Right lobe of liver (tissue), 6 donors: ENCODE data around the gene MOGAT2. TPM values are rescaled to one million over a fixed set of nuclear protein-coding genes. Genes with fewer than 3 reads are reported as not detected.
"Not testable (repeated sequence)": the region's sequence is repeated elsewhere in the genome, so short reads cannot be mapped to it uniquely, and the experiment has no call there.

Source experiments
- ATAC-seq, 4 donors: fragments of 200-7000 bp; cut with Tn5 transposase; one replicate each; pipeline ENCODE4 v1.9.1; 2020; ENCODE audit warnings: mild to moderate bottlenecking in 4 of 4, moderate library complexity in 4 of 4
- DNase-seq, 3 donors: peaks; one replicate each; pipeline ENCODE4 v3.0.0-alpha.2; 2020
- H3K27ac ChIP-seq, 3 donors: fragments of 200-600 bp; one replicate each; pipeline ENCODE4 v1.8.0; 2022
- H3K27me3 ChIP-seq, 2 donors: fragments of 200-600 bp; one replicate each; pipeline ENCODE4 v1.8.0; 2022
- H3K36me3 ChIP-seq, 4 donors: fragments of 200-600 bp; sonication (generic) in 1 of 4; one replicate each; pipeline versions ENCODE4 v1.5.1 to v1.8.0; 2017 to 2022; ENCODE audit warnings: control low read depth in 1 of 4
- H3K4me1 ChIP-seq, 4 donors: fragments of 200-600 bp; sonication (generic) in 1 of 4; one replicate each; pipeline versions ENCODE4 v1.5.1 to v1.8.0; 2017 to 2022; ENCODE audit warnings: control low read depth in 1 of 4
- H3K4me3 ChIP-seq, 3 donors: fragments of 200-600 bp; one replicate each; pipeline ENCODE4 v1.8.0; 2022
- H3K9me3 ChIP-seq, 4 donors: fragments of 200-600 bp; sonication (generic) in 1 of 4; one replicate each; pipeline versions ENCODE4 v1.5.1 to v1.8.0; 2017 to 2022; ENCODE audit warnings: control low read depth in 1 of 4
- POLR2A ChIP-seq: fragments of 450-650 bp; IDR thresholded peaks from one replicate; pipeline ENCODE4 v1.6.1; 2017; ENCODE audit warnings: antibody characterized with exemption, mild to moderate bottlenecking
- WGBS: methylation state at CpG from one replicate; pipeline ENCODE4 v1.1.6; 2018; ENCODE audit warnings: low coverage, low lambda C conversion rate; ENCODE audit not compliant: insufficient coverage; ENCODE audit errors: missing lambda C conversion rate; 5-methylcytosine and 5-hydroxymethylcytosine counted together
- intact Hi-C, 2 donors: fragments of 100-400 bp; cut with DNase I; formaldehyde crosslinking; loops; one replicate each; pipeline versions ENCODE4 v1.11.2 to v1.14.1; 2022
- total RNA-seq, 6 experiments: library from RNA; depleted of rRNA in 2 of 6; stranded (reverse); fragments of >200 nt in 2 of 6; fragmentation: NEBNext Ultra II Directional in 3 of 6; extraction: Animal tissue kit (Norgen Biotek cat#: 25700) in 3 of 6; gene quantifications; one replicate each; pipeline versions ENCODE4 v1.1.0 to v1.2.4, GENCODE V29; 2016 to 2023
- TF ChIP-seq, protein P1 (sequence below), 4 donors: fragments of 200-600 bp in 3 of 4; fragments of 450-650 bp in 1 of 4; IDR thresholded peaks; one replicate each; pipeline versions ENCODE4 v1.5.1 to v1.8.0; 2016 to 2022; ENCODE audit warnings: antibody characterized with exemption in 4 of 4, mild to moderate bottlenecking in 2 of 4
- donor health status: DM: no; HTN: yes; CAD: no.
- donor health status: DM: no; HTN: no; CAD: no.
- donor health status: DM: no; HTN: no; CAD: no.
- donor health status: DM: no; HTN: yes; CAD: no.
- donor health status: DM: no; HTN: yes; CAD: no.

Gene MOGAT2
- total RNA-seq, 6 experiments from 2014 or later: 24.3 to 164 (median 100) TPM

- Histone ChIP-seq H3K4me3 (no peak overlapping the region), H3K9me3 (no peaks in the 10 kb centered on the region), H3K27ac (no peak overlapping the region), H3K4me1 (peaks cover 0 to 36% (median 14%) of the 10 kb centered on the region in 4 donors), H3K27me3 (no peaks in the 10 kb centered on the region), H3K36me3 (no peaks in the 10 kb centered on the region)
- 80% methylated on average over 1 of the region's 5 CpGs for WGBS
- intact Hi-C loops: no loop called here
- TF ChIP-seq, protein P1, sequence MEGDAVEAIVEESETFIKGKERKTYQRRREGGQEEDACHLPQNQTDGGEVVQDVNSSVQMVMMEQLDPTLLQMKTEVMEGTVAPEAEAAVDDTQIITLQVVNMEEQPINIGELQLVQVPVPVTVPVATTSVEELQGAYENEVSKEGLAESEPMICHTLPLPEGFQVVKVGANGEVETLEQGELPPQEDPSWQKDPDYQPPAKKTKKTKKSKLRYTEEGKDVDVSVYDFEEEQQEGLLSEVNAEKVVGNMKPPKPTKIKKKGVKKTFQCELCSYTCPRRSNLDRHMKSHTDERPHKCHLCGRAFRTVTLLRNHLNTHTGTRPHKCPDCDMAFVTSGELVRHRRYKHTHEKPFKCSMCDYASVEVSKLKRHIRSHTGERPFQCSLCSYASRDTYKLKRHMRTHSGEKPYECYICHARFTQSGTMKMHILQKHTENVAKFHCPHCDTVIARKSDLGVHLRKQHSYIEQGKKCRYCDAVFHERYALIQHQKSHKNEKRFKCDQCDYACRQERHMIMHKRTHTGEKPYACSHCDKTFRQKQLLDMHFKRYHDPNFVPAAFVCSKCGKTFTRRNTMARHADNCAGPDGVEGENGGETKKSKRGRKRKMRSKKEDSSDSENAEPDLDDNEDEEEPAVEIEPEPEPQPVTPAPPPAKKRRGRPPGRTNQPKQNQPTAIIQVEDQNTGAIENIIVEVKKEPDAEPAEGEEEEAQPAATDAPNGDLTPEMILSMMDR (IDR thresholded peaks at IDR 0.05): no peak
- no peak for TF ChIP-seq POLR2A
- DNase-seq (no peak), ATAC-seq (no peak)
Measured at GRCh38 chr11:75745807-75746206, 28.2 kb downstream of the MOGAT2 start.

DNA sequence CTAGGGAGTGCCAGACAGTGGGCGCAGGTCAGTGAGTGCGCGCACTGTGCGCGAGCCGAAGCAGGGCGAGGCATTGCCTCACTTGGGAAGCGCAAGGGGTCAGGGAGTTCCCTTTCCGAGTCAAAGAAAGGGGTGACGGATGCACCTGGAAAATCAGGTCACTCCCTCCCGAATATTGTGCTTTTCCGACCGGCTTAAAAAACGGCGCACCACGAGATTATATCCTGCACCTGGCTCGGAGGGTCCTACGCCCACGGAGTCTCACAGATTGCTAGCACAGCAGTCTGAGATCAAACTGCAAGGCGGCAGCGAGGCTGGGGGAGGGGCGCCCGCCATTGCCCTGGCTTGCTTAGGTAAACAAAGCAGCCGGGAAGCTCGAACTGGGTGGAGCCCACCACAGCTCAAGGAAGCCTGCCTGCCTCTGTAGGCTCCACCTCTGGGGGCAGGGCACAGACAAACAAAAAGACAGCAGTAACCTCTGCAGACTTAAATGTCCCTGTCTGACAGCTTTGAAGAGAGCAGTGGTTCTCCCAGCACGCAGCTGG is 31.2 kb downstream of the MOGAT2 start:
- H3K9me3 ChIP-seq, H3K4me3 ChIP-seq, H3K27me3 ChIP-seq, intact Hi-C loops, ATAC-seq, DNase-seq, H3K27ac ChIP-seq, H3K36me3 ChIP-seq: not testable (repeated sequence)
- peaks cover 0 to 10% (median 5%) of the 10 kb centered on the region in 4 donors for H3K4me1 ChIP-seq
- WGBS: no CpG with 5 or more reads among the region's 26 CpGs

DNA sequence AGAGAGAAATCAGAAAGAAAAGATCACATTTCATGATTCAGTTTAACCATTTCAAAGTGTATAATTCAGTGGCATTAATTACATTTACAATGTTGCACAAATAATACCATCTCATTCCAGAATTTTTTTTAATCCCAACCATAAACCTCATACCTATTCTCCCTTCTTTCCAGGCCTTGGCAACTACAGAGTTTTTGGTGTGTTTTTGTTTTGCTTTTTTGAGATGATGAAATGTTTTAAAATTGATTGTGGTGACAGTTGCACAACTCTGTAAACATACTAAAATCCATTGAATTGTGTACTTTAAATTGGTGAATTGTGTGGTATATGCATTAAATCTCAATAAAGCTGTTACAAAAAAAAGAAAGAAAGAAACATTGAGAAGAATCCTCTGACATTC is 37.3 kb downstream of the MOGAT2 start:
- peak; percentile 56 to 79 (median 70) for ATAC-seq
- H3K9me3 ChIP-seq, H3K36me3 ChIP-seq, DNase-seq, H3K27me3 ChIP-seq, H3K4me3 ChIP-seq, intact Hi-C loops: not testable (repeated sequence)
- Histone ChIP-seq H3K27ac (peak overlapping the region in 2 of 3 donors; percentile 21 to 45), H3K4me1 (peaks cover 0 to 44% (median 8%) of the 10 kb centered on the region in 4 donors)

DNA sequence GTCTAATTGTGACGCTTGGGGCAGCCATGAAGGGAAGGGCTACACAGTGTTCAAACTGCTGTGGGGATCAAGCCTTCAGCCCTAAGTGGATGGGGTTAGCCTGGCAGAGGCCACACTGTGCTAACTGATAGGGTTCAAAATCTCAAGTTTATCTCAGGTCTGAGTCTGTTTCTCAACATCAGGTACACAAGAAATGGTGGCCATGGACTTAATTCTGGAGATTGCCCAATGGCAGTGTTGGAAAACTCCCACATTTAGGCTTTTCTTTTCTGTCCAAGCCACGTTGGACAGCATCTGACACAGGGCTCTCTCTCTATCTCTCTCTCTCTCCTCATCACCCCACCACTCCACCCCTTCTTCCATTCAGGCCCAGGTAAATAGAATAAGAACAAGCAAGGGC is 40.0 kb downstream of the MOGAT2 start:
- peaks cover 0 to 71% (median 19%) of the 10 kb centered on the region in 4 donors for H3K4me1 ChIP-seq

DNA sequence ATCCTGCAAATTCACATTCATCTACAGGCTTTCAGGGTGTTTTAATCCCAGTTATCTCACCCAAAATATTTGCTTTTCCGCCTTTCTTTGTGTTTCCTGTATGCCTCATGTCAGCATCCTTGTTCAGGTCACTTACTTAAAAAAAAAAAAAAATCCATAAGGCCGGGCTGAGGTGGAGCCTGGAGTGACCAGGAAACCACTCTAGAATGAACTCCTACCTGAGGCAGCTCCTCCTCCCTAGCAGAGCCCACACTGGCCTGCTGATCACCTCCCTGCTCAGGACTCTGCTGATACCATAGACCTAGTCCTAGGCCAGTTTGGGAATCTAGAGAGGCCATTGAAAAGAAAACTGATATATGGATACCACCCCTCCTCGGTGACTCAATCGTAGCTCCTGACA is 42.2 kb downstream of the MOGAT2 start:
- no peak overlapping the region for H3K27ac ChIP-seq
- TF ChIP-seq, protein P1 (IDR thresholded peaks at IDR 0.05): no peak
- TF ChIP-seq POLR2A: no peak
- H3K4me3 ChIP-seq: no peak overlapping the region
- no peaks in the 10 kb centered on the region for H3K36me3 ChIP-seq
- DNase-seq (no peak), ATAC-seq (peak in 2 of 4 donors; percentile 13 to 18)
- 74% methylated on average over 4 of the region's 4 CpGs for WGBS
- intact Hi-C loops: loop anchor here in 1 of 2 donors (10.0 kb wide), 1 partner anchor 55 kb away; no protein-coding TSS in a partner anchor
- H3K9me3 ChIP-seq: no peaks in the 10 kb centered on the region
- H3K27me3 ChIP-seq: no peaks in the 10 kb centered on the region
- peaks cover 0 to 85% (median 24%) of the 10 kb centered on the region in 4 donors for H3K4me1 ChIP-seq

More for the DNA sequence above, 40.0 kb downstream of the MOGAT2 start:
- intact Hi-C loops: no loop called here
- no peaks in the 10 kb centered on the region for H3K9me3 ChIP-seq
- TF ChIP-seq POLR2A: no peak
- TF ChIP-seq, protein P1 (IDR thresholded peaks at IDR 0.05): no peak
- ATAC-seq (peak in 3 of 4 donors; percentile 46 to 80 (median 72)), DNase-seq (peak in 1 of 3 donors; percentile 76)
- H3K27me3 ChIP-seq: no peaks in the 10 kb centered on the region
- no peak overlapping the region for H3K4me3 ChIP-seq
- 71% methylated on average over 2 of the region's 2 CpGs for WGBS
- peak overlapping the region in 1 of 3 donors; percentile 16 for H3K27ac ChIP-seq
- H3K36me3 ChIP-seq: no peaks in the 10 kb centered on the region
